Stomach (tissue), 4 donors: Measurements from ENCODE around the gene CYP24A1.

Source experiments
- POLR2A ChIP-seq, 4 donors: fragments of 450-650 bp; IDR thresholded peaks; one replicate each; pipeline ENCODE4 v1.6.1; 2016; ENCODE audit warnings: antibody characterized with exemption in 4 of 4, control low read depth in 2 of 4, mild to moderate bottlenecking in 1 of 4, moderate library complexity in 1 of 4
- POLR2AphosphoS5 ChIP-seq, 3 donors: sonication (generic); formaldehyde crosslinking; IDR thresholded peaks; one replicate each; pipeline ENCODE4 v1.6.1; 2016; ENCODE audit warnings: antibody characterized with exemption in 3 of 3
- TF ChIP-seq, protein P1 (sequence below), 7 experiments: fragments of 450-650 bp in 4 of 7; fragments of 200-600 bp in 3 of 7; sonication (generic) in 3 of 7; IDR thresholded peaks; one replicate each; pipeline ENCODE4 v1.5.1; 2016 to 2019; ENCODE audit warnings: antibody characterized with exemption in 7 of 7, control low read depth in 2 of 7, mild to moderate bottlenecking in 1 of 7

DNA sequence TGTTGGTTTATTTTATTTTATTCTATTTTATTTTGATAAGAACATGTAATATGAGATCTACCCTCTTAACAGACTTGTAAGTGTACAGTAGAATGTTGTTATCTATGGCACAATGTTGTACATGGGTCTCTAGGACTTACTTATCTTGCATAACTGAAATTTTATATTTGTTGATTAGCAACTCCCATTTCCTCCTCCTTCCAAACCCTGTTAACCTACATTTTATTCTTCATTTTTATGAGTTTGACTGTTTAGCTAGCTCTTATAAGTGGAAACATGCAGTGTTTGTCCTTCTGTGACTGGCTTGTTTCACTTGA, 65.5 kb downstream of the CYP24A1 start:
- TF ChIP-seq, protein P1, sequence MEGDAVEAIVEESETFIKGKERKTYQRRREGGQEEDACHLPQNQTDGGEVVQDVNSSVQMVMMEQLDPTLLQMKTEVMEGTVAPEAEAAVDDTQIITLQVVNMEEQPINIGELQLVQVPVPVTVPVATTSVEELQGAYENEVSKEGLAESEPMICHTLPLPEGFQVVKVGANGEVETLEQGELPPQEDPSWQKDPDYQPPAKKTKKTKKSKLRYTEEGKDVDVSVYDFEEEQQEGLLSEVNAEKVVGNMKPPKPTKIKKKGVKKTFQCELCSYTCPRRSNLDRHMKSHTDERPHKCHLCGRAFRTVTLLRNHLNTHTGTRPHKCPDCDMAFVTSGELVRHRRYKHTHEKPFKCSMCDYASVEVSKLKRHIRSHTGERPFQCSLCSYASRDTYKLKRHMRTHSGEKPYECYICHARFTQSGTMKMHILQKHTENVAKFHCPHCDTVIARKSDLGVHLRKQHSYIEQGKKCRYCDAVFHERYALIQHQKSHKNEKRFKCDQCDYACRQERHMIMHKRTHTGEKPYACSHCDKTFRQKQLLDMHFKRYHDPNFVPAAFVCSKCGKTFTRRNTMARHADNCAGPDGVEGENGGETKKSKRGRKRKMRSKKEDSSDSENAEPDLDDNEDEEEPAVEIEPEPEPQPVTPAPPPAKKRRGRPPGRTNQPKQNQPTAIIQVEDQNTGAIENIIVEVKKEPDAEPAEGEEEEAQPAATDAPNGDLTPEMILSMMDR (IDR thresholded peaks at IDR 0.05): no peak
- TF ChIP-seq POLR2A (IDR thresholded peaks at IDR 0.05): no peak
- TF ChIP-seq POLR2AphosphoS5 (IDR thresholded peaks at IDR 0.05): no peak
